Effector CD8-positive, alpha-beta T cell (primary cell): ENCODE results near the gene IL1R2.
"Not testable (repeated sequence)": the region's sequence is repeated elsewhere in the genome, so short reads cannot be mapped to it uniquely, and the experiment has no call there.

Experiments
- DNase-seq: peaks from one replicate; lab custom pipeline; 2025; lab: John Stamatoyannopoulos, UW

The IL1R2 gene

DNA sequence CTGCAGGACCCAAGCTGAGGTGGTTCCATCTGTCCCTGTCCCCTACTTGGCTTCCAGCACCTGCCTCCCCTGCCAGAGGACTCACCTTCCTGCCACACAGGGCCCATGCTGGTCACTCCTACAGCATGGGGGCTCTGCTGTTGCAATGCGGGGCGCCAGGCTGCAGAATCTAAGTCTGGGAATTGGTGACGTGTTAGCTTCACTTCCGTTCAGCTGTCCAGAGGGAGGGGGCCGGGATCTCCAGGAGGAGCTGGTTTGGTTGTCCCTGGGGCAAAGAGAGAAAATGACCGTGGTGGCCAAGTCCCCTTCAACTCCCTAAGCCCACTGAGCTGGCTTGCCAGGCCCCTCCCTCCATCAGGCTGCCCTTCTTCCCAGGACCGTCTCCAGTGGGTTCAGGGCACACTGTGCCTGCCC lies 69.5 kb downstream of the IL1R2 start:
- no peak for DNase-seq

DNA sequence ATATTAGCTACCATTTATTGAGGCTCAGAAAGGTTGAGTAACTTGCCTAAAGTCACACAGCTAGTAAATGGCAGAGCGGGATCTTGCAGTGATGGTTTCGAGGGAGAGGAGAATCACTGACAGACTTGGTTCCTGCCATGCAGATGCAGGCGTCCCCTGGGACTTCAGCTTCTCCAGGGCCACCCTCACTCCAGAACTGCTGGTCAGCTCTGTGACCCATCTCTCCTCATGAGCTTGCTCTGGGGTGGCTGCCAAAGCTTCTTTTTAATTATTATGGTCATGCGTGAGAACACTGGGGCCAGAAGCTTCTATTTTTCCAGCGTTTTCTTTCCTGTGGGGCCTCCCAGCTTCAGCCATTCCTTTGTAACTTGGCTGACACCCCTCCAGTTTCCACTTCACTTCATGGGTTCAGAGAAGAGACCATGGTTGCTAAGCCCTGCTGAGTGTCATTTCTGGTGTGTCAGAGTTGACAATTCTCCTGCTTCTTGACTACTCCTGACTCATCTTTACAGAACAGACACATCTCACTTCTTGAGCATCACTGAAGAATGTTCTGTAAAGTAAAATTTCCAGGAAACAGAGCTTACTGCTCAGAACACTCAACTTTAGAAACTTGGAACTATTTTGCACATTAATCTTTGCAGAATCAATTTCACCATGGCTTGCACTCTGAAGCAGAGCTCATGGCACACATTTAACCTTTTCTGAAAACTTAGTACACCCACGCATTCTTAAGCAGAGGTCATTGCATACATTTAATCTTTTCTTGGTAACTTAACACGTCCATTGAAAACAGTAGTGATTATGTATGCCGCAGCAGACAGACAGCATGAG lies 70.4 kb downstream of the IL1R2 start:
- DNase-seq, result no peak

DNA sequence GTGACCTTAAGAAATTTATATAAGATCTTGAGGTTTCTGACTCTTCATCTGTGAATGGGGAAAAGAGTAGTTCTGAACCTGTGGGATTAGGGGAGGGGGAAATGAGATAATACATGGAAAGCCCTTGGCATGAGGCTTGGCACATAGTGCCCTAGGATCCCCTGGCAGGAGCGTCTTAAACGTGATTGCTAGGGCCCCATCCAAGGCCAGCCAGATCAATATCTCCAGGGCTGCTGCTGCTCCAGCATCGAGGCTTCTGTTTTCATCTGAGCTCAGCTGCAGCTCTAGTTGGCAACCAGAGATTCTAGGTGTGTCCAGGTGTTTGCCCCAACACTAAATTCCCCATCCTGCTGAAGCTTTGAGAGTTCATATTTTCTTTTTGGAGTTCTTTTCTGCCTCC lies 71.0 kb downstream of the IL1R2 start:
- no peak for DNase-seq

DNA sequence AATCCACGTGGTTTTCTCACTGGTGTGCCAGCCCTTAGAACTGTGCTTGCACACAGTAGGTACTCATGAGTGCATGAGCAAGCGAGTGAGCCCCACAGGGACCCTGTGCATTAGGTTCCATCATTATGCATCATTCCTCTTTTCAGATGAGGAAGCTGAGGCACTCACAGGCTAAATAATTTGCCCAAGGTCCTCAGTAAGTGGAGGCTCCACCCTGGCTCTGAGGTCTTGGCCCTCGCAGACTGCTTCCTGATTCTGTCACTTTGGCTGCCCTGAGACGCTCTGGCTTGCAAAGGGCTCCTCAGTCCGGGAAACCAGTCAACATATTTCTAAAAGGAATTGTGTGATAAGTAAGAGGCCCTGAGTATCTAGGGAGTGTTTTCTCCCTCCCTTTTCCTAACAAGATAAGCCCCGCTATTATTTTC lies 71.7 kb downstream of the IL1R2 start:
- no peak for DNase-seq

DNA sequence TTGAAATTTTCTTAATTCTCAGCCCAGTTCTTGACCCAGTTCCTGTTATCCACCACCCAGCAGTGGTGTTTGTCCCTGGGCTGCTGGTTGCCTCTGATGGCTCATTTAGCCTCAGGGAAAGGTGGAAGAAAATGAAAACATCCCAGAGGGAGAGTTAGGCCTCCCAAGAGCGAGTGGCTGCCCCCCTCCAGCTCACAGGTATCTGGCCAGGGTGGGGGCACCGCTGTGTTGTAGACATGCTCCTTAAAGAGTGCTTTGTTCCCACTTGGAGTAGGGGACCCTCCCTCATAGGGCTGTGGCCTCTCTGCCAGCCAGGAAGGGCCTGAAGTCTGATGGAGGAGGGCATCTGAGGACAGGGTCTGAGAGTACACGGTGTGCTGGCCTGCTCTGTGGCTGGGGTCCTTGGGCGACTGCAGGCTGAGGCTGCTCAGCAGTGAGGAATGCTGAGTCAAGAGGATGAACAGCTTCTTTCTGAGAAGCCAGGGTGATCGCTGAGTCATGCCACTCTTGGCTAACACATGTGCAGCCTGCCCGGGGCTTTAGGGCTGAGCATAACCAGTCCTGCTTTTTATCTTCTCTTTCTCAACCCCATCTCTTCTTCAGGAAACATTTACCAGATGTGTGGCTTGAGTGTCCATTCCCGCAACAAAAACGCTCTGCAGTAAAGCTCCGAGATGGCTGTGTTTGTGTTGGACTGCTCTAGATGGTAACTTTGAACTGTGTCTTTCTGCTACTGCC lies 72.3 kb downstream of the IL1R2 start:
- no peak for DNase-seq

DNA sequence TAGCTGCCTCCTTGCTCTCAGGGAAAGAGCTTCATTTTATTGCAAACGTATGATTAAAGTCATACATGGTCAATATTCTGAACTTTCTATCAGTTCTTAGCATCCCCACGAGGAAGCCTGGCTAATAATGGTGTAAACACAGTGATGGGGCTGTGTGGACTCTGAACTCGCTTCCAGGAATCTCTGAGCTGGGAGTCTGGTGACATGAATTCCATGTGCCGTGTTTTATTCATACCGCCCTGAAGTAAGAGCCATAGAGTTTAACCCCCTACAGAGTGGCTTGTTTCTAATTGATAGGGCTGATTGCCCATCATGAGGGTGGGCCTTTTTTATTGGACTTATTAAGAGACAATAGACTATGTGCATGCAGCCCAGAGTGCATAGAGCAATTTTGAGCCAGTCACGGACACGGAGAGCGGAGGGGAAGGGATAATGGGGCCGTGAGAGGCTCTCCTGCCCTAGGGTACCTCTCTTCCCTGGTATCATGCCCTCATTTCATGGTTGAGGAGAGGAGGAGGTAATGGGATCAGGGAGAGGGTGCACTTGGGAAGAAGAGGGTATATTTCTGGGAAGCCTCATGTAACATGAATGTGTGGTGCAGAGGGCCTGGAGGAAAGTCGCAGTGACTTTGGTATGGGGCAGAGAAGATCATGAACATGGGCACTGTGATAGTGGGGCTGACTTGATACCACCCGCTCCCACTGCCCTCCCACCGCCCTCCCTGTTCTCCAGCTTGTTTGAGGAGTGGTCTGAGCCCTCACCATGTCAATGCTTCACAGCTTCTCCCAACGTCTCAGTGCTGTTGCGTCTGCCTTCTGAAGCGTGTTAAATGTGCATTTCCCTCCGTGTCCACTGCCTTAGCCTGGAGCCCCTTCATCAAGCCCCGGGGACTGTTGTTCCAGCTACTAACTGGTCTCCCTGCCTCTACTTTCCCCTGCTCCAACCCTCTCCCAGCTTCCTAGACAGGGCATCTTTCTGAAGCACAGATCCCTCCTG lies 73.2 kb downstream of the IL1R2 start:
- no peak for DNase-seq

DNA sequence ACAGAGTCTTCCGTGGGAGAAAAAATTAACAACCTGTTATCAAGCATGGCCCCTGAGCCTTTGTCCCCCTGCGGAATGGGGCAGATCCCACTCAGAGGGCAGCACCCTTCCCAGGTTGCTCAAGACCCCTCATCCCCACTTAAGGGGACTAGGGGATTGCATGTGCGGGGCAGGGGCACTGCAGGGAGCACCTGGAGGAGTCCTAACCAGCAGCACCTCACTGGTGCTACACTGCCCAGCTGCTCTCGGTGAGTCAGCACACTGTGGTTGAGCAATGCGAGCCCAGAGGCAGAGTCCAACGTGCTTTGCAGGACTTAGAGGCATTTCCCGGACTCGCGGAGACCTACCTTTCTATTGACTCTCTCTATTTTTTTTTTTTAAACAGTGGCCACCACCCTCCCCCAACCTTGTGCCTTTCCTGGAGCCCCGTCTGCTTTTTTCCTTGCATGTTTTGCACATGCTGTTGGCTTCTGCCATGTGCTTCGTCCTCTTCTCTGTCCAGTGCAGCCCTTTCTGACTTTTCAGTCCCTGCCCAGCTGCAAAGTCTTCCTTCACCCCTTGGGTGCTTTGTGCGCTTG lies 74.0 kb downstream of the IL1R2 start:
- DNase-seq, result no peak

DNA sequence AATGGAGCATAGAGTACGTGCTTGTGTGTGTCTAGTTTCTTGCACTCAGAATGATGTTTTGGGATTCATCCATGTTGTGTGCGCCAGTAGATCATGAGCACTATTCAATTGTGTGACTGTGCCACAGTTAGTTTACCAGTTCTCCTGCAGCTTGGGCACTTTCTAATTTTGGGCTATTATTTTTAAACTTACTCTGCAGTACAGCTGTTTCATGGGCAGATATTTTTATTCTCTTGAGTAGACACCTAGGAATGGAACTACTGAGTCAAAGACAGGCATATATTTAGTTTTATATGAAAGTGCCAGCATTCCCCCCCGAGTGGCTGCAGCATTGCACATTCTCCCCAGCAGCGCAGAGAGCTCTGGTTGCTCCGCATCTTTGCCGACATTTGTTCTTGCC lies 74.8 kb downstream of the IL1R2 start:
- no peak for DNase-seq

DNA sequence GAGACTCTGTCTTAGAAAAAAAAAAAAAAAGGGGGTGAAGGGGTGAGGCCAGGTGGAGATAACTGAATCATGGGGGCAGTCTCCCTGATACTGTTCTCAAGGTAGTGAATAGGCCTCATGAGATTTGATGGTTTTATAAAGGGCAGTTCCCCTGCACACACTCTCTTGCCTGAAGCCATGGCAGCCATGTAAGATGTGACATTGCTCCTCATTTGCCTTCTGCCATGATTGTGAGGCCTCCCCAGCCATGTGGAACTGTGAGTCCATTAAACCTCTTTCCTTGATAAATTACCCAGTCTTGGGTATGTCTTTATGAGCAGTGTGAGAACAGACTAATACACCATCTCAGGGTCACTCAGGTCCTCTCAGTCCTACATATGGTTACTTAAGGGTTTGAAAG lies 76.4 kb downstream of the IL1R2 start:
- not testable (repeated sequence) for DNase-seq

DNA sequence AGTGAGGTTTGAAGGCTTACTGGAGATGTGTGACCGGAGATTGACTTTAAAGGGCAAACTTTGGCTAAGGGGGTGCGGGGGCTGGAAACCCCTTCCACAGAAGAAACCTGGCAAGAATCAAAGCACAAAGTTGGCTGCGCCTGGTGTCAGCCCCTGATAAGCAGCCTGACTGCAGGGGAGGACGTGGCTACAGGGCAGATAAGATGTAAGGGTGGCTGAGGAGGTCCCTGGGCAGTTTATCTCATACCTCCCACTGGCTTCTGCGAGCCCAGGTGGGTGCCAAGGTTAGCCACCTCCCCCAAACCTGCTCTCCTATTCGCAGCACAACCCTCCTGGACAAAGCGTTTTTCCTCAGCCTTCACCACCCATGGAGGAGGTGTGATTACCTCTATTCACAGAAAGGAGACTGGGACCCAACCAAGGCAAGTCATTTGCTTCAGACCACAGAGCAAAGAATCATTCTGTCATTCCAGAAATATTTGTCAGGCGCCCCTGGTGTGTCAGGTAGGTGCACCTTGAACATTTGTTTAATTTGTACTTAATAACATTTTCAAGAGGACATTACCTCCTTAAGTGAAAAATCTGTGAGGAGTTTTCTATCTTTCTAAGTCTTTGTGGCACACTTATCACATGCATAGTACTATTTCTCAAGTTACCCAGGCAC lies 77.7 kb downstream of the IL1R2 start:
- no peak for DNase-seq

DNA sequence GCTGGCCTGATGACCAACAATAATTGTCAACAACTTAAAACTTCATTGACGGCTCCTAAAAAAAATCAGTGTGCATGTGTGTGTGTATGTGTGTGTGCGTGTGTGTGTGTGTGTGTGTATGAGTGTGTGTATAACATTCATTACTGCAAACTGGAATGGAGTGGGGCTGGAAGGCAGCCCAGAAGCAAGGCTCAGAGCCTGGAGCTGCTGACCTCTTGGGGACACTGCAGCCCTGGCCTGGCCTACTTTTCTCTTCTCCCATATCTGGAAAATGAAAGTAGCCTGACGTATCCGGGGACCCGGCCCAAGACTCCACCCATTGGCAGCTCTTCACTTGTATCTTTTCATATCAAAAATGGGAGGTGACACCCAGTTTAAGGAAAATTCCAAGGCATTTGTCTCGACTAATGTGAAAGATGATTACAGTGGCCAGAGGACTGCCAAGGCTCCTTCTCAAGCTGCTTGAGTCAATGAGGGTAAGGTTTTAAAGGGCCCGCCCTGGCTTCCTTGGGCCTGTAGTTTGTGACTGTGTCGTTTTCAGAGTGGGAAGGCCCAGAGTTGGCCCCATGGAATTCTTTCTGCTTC lies 78.4 kb downstream of the IL1R2 start:
- DNase-seq, result no peak

DNA sequence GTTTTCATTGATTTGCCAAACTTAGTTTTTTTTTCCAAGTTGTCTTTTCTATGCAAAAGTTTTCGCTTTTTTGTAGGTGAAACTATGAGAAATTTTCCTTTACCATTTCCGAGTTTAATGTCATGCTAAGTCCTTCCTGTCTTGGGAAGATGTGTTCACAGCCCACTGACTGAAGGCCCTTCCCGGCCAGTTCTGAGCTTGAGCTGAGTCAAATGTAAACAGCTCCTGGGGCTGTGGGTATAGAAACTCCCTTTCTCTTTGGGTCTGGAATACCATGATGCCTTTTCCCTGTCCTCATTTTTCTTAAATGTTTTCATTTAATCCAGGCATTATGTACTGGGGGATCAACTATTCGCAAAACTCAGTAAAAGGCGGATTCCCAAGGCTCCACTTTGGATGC lies 81.0 kb downstream of the IL1R2 start:
- no peak for DNase-seq

DNA sequence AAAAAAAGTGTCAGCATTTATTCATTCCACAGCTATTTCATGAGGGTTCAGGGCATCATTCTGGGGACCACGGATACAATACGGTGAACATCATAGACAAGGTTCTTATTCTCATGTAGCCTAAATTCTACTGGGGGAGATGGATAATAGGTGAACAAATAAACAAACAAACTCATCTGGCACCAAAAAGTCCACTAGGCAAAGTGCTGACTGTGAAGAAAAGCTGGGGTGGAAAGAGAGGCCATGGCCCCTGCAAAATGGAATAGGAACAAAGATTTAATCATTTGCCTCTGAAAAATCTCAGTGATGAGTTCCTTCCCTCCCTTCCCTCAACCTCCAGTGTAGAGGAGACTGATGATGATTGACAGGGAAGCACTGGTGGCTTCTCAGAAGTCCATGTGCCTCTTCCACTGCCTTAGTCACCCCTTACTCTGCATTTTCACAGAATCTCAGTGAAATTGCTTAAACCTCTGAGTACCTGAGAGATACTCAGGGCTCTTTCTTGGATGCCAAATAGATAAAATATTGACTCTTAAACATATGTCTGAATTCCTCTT lies 81.5 kb downstream of the IL1R2 start:
- DNase-seq, result no peak

DNA sequence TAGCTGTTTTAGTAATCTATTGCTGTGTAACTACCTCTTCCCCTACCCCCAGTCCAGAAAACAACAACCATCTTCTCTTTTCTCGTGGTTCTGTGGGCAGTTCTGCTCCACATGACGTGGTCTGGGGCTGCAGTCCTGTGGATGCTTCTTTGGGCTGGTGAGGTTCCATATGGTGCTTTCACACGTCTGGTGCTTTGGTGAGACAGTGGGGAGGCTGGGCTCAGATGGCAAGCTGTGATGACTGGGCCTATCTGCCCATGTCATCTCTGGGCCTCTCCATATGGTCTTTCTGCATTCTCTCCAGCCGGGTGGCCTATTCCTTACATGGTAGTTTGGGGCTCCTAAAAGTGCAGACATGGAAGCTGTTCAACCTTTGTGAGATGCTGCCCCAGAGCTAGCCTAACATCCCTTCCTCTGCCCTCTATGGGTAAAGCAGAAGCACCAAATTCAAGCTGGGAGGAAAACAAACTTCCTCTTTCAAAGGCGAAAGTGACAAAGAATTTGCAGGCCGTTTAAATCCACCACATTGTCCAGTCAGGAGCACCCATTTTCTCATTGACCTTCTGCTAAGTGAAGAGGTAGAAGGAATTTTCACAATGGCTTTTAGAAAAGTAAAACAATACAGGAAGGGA lies 82.5 kb downstream of the IL1R2 start:
- no peak for DNase-seq

DNA sequence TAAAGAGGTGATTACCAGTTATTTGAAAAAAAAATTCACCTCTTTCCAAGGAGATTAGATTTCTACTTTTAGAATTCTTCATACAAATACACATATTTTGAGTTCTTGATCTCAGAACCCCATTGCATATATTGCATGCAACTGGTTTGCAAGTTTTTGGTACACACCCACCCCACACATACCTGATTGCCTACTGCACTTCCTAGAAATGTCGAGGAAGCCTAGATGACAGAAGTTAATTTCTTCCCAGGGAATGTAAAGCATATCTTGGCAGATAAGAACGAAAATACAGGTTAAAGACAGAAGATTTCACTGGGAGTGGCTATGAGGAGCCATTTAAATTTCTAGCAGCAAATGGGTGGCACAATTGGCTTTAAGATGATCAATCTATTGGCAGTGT lies 83.7 kb downstream of the IL1R2 start:
- no peak for DNase-seq

DNA sequence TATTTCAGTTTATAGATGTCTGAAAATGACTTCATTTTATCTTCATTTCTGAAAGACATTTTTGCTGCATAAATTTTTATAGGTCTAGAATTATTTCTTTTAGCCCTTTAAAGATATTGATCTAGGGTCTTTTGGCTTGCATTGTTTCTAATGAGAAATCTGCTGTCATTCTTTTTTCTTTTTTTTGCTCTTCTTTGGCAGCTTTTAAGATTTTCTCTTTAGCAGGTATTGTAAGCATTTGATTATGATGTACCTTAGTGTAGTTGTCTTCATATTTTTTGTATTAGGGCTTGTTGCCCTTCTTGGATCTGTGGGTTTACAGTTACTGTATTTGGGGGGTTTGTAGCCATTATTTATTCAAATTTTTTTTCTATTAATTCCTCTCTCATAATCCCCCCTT lies 84.8 kb downstream of the IL1R2 start:
- no peak for DNase-seq
